Measurements from ENCODE around the gene NCAM2.

GRCh38 chr21:21151231-21151630, 153.0 kb downstream of the NCAM2 start:
- TF ChIP-seq CTCF (conservative IDR thresholded peaks at IDR 0.05; ENCODE audit: low read depth, low read length) (no peak), POLR2A (IDR thresholded peaks at IDR 0.05; ENCODE audit: low read depth, low read length) (no peak), USF2 (IDR thresholded peaks at IDR 0.05; ENCODE audit: low read depth, low read length) (no peak), RCOR1 (IDR thresholded peaks at IDR 0.05; ENCODE audit: insufficient replicate concordance, low read length) (no peak), ELK1 (IDR thresholded peaks at IDR 0.05; ENCODE audit: borderline replicate concordance, low read depth, low read length) (no peak), CEBPB (IDR thresholded peaks at IDR 0.05; ENCODE audit: low read depth, low read length) (no peak), RAD21 (IDR thresholded peaks at IDR 0.05; ENCODE audit: low read length) (no peak), MXI1 (IDR thresholded peaks at IDR 0.05; ENCODE audit: borderline replicate concordance, low read depth, low read length) (no peak), SMC3 (IDR thresholded peaks at IDR 0.05; ENCODE audit: low read depth, low read length) (no peak), RFX5 (IDR thresholded peaks at IDR 0.05; ENCODE audit: low read depth, low read length) (no peak), FOS (IDR thresholded peaks at IDR 0.05; ENCODE audit: low read depth, low read length) (no peak), NFE2L2 (IDR thresholded peaks at IDR 0.05; ENCODE audit: low read depth, low read length) (no peak)
